Right cardiac atrium (tissue), 5 donors: ENCODE data around the gene SH2D3C. TPM values are rescaled to one million over a fixed set of nuclear protein-coding genes. Genes with fewer than 3 reads are reported as not detected.

Experiments used
- ATAC-seq, 2 donors: fragments of 200-7000 bp; cut with Tn5 transposase; one replicate each; pipeline versions ENCODE4 v1.8.0 to v1.9.1; 2020; ENCODE audit warnings: moderate library complexity in 2 of 2, mild to moderate bottlenecking in 1 of 2
- DNase-seq, 3 donors: peaks; one replicate each; pipeline ENCODE4 v3.0.0-alpha.2; 2020
- H3K27ac ChIP-seq: one replicate; pipeline ENCODE4 v1.5.1; 2013; ENCODE audit warnings: mild to moderate bottlenecking, low read length, control low read depth, moderate library complexity
- H3K27me3 ChIP-seq: one replicate; pipeline ENCODE4 v1.6.1; 2013; ENCODE audit not compliant: control insufficient read depth, insufficient read depth
- H3K4me1 ChIP-seq: one replicate; pipeline ENCODE4 v1.6.1; 2013; ENCODE audit warnings: low read length; ENCODE audit not compliant: control insufficient read depth, insufficient read depth
- H3K4me3 ChIP-seq: one replicate; pipeline ENCODE4 v1.5.1; 2013; ENCODE audit warnings: low read length, control low read depth
- H3K9me3 ChIP-seq: one replicate; pipeline ENCODE4 v1.6.1; 2013; ENCODE audit warnings: low read length; ENCODE audit not compliant: control insufficient read depth
- WGBS: extraction: QIAGEN DNeasy Blood & Tissue Kit; methylation state at CpG from one replicate; pipeline ENCODE4 v1.1.7; 2013; 5-methylcytosine and 5-hydroxymethylcytosine counted together
- intact Hi-C, 4 donors: fragments of 100-400 bp; cut with DNase I; formaldehyde crosslinking; loops; one replicate each; pipeline versions ENCODE4 v1.11.0 to v1.14.0; 2022 to 2023
- polyA plus RNA-seq: library from polyadenylated mRNA; stranded (reverse); fragments of 200-250 nt; gene quantifications from one replicate; pipeline ENCODE4 v1.2.3, GENCODE V29; 2013
- total RNA-seq, 4 donors: library from RNA; stranded (reverse); fragmentation: NEBNext Ultra II Directional; extraction: Animal tissue kit (Norgen Biotek cat#: 25700); gene quantifications; one replicate each; pipeline ENCODE4 v1.2.1, GENCODE V29; 2021
- donor health status: healthy with polysubstance abuse.
- donor health status: DM: no; HTN: yes; CAD: no.
- donor health status: DM: no; HTN: no; CAD: no.
- donor health status: DM: no; HTN: yes; CAD: no; lungs with severe emphysema.
- donor health status: DM: yes; HTN: yes; CAD: no.

Gene SH2D3C
- total and polyA plus RNA-seq, 5 donors, result 9.4 to 17.4 (median 14.3) TPM

GRCh38 chr9:127722055-127722745 is 56.3 kb downstream of the SH2D3C start:
- no peak for ATAC-seq
- intact Hi-C loops, result loop anchor here in 1 of 4 donors (5.0 kb wide), 1 partner anchor 220 kb away; no protein-coding TSS in a partner anchor
- DNase-seq, result peak in 1 of 3 donors; percentile 35
- no peaks in the 10 kb centered on the region for H3K9me3 ChIP-seq
- H3K4me1 ChIP-seq, result no peaks in the 10 kb centered on the region
- H3K27ac ChIP-seq, result no peak overlapping the region
- WGBS, result 79% methylated on average over 12 of the region's 12 CpGs
- H3K4me3 ChIP-seq, result no peak overlapping the region
- H3K27me3 ChIP-seq, result no peaks in the 10 kb centered on the region

DNA sequence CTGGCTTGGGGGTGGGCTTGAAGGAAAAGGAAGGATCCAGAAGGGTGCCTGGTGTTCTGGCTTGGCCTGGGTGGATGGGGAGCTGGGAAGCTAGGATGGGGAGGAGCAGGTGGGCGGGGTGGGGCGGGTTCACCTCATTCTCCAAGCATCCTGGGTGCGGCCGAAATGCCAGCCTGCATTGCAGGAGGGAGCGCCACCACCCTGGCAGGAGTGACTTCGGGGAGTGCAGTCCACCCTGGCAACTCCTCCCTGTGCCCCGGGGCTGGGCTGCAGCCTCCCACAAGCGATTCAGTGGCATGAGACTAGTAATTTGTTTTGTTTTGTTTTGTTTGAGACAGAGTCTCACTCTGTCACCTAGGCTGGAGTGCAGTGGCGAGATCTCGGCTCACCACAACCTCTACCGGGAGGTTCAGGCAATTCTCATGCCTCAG is 57.1 kb downstream of the SH2D3C start:
- DNase-seq, result peak in 1 of 3 donors; percentile 24
- H3K4me1 ChIP-seq, result no peaks in the 10 kb centered on the region
- no peak for ATAC-seq

GRCh38 chr9:127720865-127721227 is 57.6 kb downstream of the SH2D3C start:
- ATAC-seq (no peak), DNase-seq (peak in 1 of 3 donors; percentile 39)
- no peak overlapping the region for H3K27ac ChIP-seq
- no peak overlapping the region for H3K4me3 ChIP-seq
- intact Hi-C loops, result loop anchor here in 1 of 4 donors (5.0 kb wide), 1 partner anchor 219 kb away; no protein-coding TSS in a partner anchor
- no peaks in the 10 kb centered on the region for H3K9me3 ChIP-seq
- H3K4me1 ChIP-seq, result no peaks in the 10 kb centered on the region
- H3K27me3 ChIP-seq, result no peaks in the 10 kb centered on the region

More for the DNA sequence above, 57.1 kb downstream of the SH2D3C start:
- Histone ChIP-seq H3K4me3 (no peak overlapping the region), H3K9me3 (no peaks in the 10 kb centered on the region), H3K27me3 (no peaks in the 10 kb centered on the region), H3K27ac (no peak overlapping the region)
- 55% methylated on average over 11 of the region's 11 CpGs for WGBS
- intact Hi-C loops, result loop anchor here in 1 of 4 donors (5.0 kb wide), 1 partner anchor 219 kb away; no protein-coding TSS in a partner anchor

GRCh38 chr9:127720031-127720864 is 58.2 kb downstream of the SH2D3C start:
- Histone ChIP-seq H3K27ac (no peak overlapping the region), H3K4me3 (no peak overlapping the region), H3K9me3 (no peaks in the 10 kb centered on the region), H3K27me3 (no peaks in the 10 kb centered on the region), H3K4me1 (no peaks in the 10 kb centered on the region)
- intact Hi-C loops, result loop anchor here in 1 of 4 donors (5.0 kb wide), 1 partner anchor 218 kb away; no protein-coding TSS in a partner anchor
- DNase-seq (peak in 1 of 3 donors; percentile 43), ATAC-seq (no peak)
- WGBS, result 76% methylated on average over 12 of the region's 12 CpGs

DNA sequence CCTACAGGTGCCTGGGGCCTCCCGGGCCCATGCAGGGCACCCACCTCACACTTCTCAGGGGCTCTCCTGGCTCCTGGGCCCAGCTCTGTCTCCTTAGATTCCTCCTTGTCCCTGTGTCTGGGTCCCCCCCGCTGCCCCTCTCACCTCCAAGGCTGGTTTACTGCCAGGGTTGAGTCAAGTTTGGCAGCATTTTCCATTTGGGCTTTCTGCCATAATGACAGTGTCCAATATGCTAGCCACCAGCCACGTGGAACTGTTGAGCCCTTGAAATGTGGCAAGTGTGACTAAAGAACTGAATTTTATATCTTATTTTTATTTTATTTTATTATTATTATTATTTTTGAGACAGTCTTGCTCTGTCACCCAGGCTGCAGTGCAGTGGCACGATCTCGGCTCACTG is 60.7 kb downstream of the SH2D3C start:
- H3K9me3 ChIP-seq, result no peaks in the 10 kb centered on the region
- 69% methylated on average over 5 of the region's 5 CpGs for WGBS
- H3K4me3 ChIP-seq, result no peak overlapping the region
- H3K27me3 ChIP-seq, result no peaks in the 10 kb centered on the region
- intact Hi-C loops, result loop anchor here in 2 of 4 donors (5.0 kb wide), 2 partner anchors 105 to 110 kb away; partner anchors contain the start of gene STXBP1 (in 1 of the 2)
- H3K4me1 ChIP-seq, result no peaks in the 10 kb centered on the region
- no peak for ATAC-seq
- no peak overlapping the region for H3K27ac ChIP-seq
- no peak for DNase-seq

GRCh38 chr9:127716412-127716811 is 62.1 kb downstream of the SH2D3C start:
- H3K9me3 ChIP-seq, result no peaks in the 10 kb centered on the region
- ATAC-seq (no peak), DNase-seq (no peak)
- peak overlapping the region; percentile 49 for H3K27ac ChIP-seq
- WGBS, result 82% methylated on average over 9 of the region's 9 CpGs
- no peaks in the 10 kb centered on the region for H3K4me1 ChIP-seq
- H3K27me3 ChIP-seq, result no peaks in the 10 kb centered on the region
- H3K4me3 ChIP-seq, result no peak overlapping the region
- intact Hi-C loops, result loop anchor here in 2 of 4 donors (5.0 kb wide), 2 partner anchors 104 to 109 kb away; partner anchors contain the start of gene STXBP1 (in 1 of the 2)

- H3K27ac ChIP-seq, result peak within 1 kb of the TSS; percentile 49
- peak; percentile 96 to 97 for ATAC-seq
- H3K27me3 ChIP-seq, result no peaks in the 10 kb centered on the region
- peak; percentile 98 to 99 (median 99) for DNase-seq
- no peaks in the 10 kb centered on the region for H3K4me1 ChIP-seq
- peak within 1 kb of the TSS; percentile 54 for H3K4me3 ChIP-seq
- WGBS, result 2% methylated on average over 65 of the region's 65 CpGs
- intact Hi-C loops, result loop anchor here in 2 of 4 donors (5.0 kb wide), 2 partner anchors 103 to 108 kb away; partner anchors contain the start of gene STXBP1 (in 1 of the 2)
- H3K9me3 ChIP-seq, result no peaks in the 10 kb centered on the region
Measured at GRCh38 chr9:127715470-127716337, 62.8 kb downstream of the SH2D3C start, which contains the start of the genes PTRH1 and TTC16. TSS of gene PTRH1 (minus strand) at chr9:127715663. CDS start at chr9:127715639, 24 bp downstream. TSS of gene TTC16 (plus strand) at chr9:127716079. CDS start at chr9:127716146, 67 bp downstream.

DNA sequence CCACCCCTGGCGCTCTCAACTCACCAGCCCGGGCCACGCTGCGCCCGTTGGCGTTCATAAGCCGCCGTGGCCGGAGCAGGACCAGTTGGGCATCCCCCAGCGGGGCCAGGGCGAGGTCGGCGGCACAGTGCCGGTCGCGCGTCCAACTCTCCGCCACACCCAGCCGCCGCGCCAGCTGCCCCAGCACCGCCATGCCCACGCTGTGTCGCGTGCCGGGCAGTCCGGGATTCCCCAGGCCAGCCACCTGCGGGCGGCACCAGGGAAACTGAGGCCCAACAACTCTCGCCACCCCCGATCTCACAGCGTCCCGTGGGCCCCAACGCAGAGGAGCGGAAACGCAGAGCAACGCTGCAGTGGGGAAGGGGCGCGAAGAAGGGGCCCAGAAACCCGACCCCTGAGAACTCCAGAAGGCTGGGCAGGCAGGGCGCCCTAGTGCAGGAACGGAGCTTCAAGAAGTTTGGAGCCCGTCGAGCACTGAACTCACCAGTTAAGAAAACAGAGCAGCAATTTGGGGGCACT is 63.5 kb downstream of the SH2D3C start:
- peak overlapping the region; percentile 24 for H3K27ac ChIP-seq
- intact Hi-C loops, result loop anchor here in 2 of 4 donors (5.0 kb wide), 2 partner anchors 103 to 108 kb away; partner anchors contain the start of gene STXBP1 (in 1 of the 2)
- H3K27me3 ChIP-seq, result no peaks in the 10 kb centered on the region
- ATAC-seq, result peak; percentile 30 to 50
- H3K4me3 ChIP-seq, result peak overlapping the region; percentile 54
- peak; percentile 54 to 78 (median 71) for DNase-seq
- WGBS, result under 1% methylated on average over 44 of the region's 44 CpGs
- H3K4me1 ChIP-seq, result no peaks in the 10 kb centered on the region
- no peaks in the 10 kb centered on the region for H3K9me3 ChIP-seq

DNA sequence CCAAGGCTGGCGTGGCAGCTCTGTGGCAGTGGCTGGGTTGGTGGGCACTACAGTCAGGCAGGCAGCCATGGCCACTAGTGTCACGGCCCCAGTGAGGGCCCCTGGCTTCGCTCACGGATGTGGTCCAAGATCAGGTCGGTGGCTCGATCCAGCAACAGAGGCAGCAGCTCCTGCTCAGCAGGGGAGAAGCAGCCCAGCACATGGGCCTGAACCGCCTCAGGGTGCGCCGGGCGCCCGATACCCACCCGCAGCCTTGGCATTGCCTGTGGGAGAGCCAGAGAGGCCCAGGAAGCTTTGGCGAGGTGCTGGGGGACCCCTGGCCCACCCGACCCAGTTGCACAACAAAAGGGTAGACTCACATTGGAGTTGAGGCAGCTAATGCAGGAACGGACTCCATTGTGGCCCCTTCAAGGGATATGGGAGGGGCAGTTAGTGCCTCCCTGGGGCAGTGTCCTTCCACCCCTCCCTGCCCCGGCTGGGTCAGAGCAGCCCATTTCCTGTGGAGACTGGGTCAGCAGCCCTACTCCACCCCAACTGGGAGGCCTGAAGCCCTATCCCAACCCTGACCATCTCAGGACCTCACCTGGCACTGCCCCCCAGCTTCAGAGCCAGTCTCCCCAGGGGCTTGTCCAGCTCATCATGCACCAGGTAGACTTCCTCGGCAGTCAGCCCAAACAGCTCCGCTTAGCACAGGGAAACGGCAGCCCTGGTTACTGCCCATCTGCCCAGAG is 64.3 kb downstream of the SH2D3C start:
- intact Hi-C loops, result no loop called here
- ATAC-seq (no peak), DNase-seq (peak in 2 of 3 donors; percentile 58 to 59)
- Histone ChIP-seq H3K27ac (no peak overlapping the region), H3K4me1 (no peaks in the 10 kb centered on the region), H3K27me3 (no peaks in the 10 kb centered on the region), H3K9me3 (no peaks in the 10 kb centered on the region), H3K4me3 (peak overlapping the region; percentile 54)
- 77% methylated on average over 19 of the region's 19 CpGs for WGBS
